ENCODE results near the gene SFXN1. TPM values are rescaled to one million over a fixed set of nuclear protein-coding genes. Genes with fewer than 3 reads are reported as not detected.

The SFXN1 gene
- total and polyA plus RNA-seq, 2 experiments from 2014 or later: 50.3 to 96.4 TPM

DNA sequence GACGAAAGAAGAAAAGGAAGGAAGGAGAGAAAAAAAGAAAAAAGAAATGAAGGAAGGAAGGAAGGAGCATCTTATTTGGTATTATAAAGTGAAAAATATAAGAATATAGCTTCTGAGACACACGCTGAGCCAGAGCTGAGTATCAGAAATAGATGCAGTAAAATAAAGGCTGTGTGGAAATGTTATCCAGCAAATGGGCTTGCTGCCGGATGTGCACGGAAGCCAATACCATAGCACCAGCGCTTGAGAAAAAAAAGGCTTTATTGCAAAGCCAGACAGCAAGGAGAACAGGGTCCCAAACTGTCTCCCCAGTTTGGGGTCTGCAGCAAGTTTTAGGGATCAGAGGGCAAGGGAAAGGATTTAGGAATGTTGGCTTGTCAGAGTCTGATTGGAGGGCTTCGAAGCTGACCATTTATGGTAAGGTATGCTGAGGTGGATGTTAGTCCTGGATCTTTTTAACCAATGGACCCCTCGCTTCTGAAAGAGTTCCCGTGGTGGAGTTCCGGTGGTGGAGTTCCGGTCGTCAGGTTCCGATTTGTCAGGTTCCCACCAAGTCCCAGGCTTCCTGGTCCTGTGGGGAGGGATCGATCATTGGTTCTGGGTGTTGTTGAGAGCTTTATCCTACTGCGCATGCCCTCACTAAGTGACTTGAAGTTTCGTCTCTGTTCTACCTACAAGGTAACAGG lies 70.4 kb downstream of the SFXN1 start:
- no peaks in the 10 kb centered on the region for H3K4me1 ChIP-seq (ENCODE audit: insufficient read depth)
- no peaks in the 10 kb centered on the region for H4K20me1 ChIP-seq (ENCODE audit: insufficient read depth)
- TF ChIP-seq EZH2phosphoT487 (IDR thresholded peaks at IDR 0.05; ENCODE audit: insufficient read depth, low read depth): no peak
- H3K79me2 ChIP-seq (ENCODE audit: insufficient read depth): no peaks in the 10 kb centered on the region
- no peak overlapping the region for H3K4me2 ChIP-seq (ENCODE audit: unreplicated experiment)
- peaks cover 24% of the 10 kb centered on the region for H3K27me3 ChIP-seq (replicated peaks; ENCODE audit: insufficient read depth)
- H3K9ac ChIP-seq: no peak overlapping the region
- H3K9me2 ChIP-seq (ENCODE audit: insufficient read depth): no peaks in the 10 kb centered on the region
- no peak overlapping the region for H2AFZ ChIP-seq
- H3F3A ChIP-seq (ENCODE audit: insufficient read depth): no peaks in the 10 kb centered on the region
- no peaks in the 10 kb centered on the region for H3K36me3 ChIP-seq (ENCODE audit: low read depth)
- 39 to 40% methylated on average over 15 of the region's 15 CpGs for WGBS, 2 experiments (ENCODE audit: low coverage in 1 of 2, low lambda C conversion rate in 2 of 2, missing lambda C conversion rate in 2 of 2)
- no peaks in the 10 kb centered on the region for H3K9me3 ChIP-seq (ENCODE audit: low read depth)
- in situ Hi-C loops (cut with MboI): no loop called here
- H3K27ac ChIP-seq: no peak overlapping the region
- no peak for DNase-seq
- H3K4me3 ChIP-seq: no peak overlapping the region

DNA sequence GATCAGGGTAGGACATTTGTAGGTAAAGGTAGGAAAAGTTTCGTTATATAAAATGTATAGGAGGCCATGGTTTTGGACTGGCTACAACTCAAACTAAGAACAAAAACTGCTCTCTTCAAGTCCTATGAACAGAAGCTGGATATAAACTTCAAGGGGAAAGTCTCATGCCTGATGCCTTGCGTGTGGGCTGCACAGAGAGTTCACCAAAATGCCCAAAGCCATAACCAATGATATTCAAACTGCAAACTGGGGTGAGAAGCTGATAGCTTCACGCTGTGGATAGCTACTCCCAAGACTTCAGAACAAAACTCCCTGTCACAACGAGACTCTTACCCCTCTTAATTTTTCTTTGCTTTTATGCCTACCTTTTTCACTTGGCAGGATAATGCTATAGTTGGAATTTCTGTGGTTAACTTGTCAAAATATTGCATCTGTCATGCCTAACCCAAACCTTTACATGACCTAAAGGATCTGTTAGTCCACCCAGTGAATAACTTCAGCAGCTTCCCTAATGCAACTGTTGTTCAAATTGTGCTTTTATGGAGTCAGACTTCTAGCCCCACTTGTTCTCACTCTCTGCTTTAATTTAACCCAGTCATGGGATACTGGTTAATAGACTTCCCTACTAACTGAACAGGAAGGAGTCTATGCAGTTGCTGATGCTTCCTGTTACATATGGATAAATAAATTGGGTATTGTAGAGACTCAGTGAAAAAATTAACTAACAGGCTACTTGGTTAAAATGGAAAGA lies 71.9 kb downstream of the SFXN1 start:
- H3K79me2 ChIP-seq (ENCODE audit: insufficient read depth): no peaks in the 10 kb centered on the region
- no peak overlapping the region for H3K4me3 ChIP-seq
- H3K9me2 ChIP-seq (ENCODE audit: insufficient read depth): no peaks in the 10 kb centered on the region
- whole genome bisulfite sequencing, 2 experiments (ENCODE audit: low coverage in 1 of 2, low lambda C conversion rate in 2 of 2, missing lambda C conversion rate in 2 of 2): 4 to 10% methylated on average over 4 of the region's 4 CpGs
- H4K20me1 ChIP-seq (ENCODE audit: insufficient read depth): no peaks in the 10 kb centered on the region
- no peak overlapping the region for H3K27ac ChIP-seq
- peaks cover 24% of the 10 kb centered on the region for H3K27me3 ChIP-seq (replicated peaks; ENCODE audit: insufficient read depth)
- no peak overlapping the region for H2AFZ ChIP-seq
- H3K4me1 ChIP-seq (ENCODE audit: insufficient read depth): no peaks in the 10 kb centered on the region
- H3K4me2 ChIP-seq (ENCODE audit: unreplicated experiment): no peak overlapping the region
- H3K9me3 ChIP-seq (ENCODE audit: low read depth): no peaks in the 10 kb centered on the region
- TF ChIP-seq EZH2phosphoT487 (IDR thresholded peaks at IDR 0.05; ENCODE audit: insufficient read depth, low read depth): no peak
- no peak for TF ChIP-seq EZH2 (IDR thresholded peaks at IDR 0.05; ENCODE audit: insufficient read depth, poor library complexity, severe bottlenecking)
- no peak for DNase-seq
- no peaks in the 10 kb centered on the region for H3F3A ChIP-seq (ENCODE audit: insufficient read depth)
- no peak overlapping the region for H3K9ac ChIP-seq
- in situ Hi-C loops (cut with MboI): no loop called here
- H3K36me3 ChIP-seq (ENCODE audit: low read depth): no peaks in the 10 kb centered on the region

DNA sequence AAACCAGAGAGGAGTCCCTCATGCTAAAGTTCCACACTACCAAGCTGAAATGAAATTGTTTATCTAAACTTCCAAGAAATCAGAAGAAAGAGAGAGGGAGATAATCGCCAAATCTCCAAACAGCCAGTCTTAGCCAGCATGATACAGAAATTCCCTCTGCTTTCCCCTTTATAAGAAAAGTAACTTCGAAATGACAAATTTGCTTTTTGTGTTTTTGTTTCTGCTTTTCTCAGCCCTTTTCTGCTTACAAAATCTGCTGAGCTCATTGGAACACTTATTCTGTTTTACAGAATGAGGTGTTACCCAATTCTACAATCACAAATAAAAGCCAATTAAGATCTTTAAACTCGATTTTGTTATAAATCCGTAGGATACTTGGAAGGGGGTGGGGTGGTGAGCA lies 72.9 kb downstream of the SFXN1 start:
- no peak overlapping the region for H3K9ac ChIP-seq
- no peaks in the 10 kb centered on the region for H3K79me2 ChIP-seq (ENCODE audit: insufficient read depth)
- H3K4me1 ChIP-seq (ENCODE audit: insufficient read depth): no peaks in the 10 kb centered on the region
- no peak for TF ChIP-seq EZH2 (IDR thresholded peaks at IDR 0.05; ENCODE audit: insufficient read depth, poor library complexity, severe bottlenecking)
- no peak for TF ChIP-seq EZH2phosphoT487 (IDR thresholded peaks at IDR 0.05; ENCODE audit: insufficient read depth, low read depth)
- in situ Hi-C loops (cut with MboI): no loop called here
- no peak overlapping the region for H3K4me3 ChIP-seq
- DNase-seq: no peak
- H3K27ac ChIP-seq: no peak overlapping the region
- H2AFZ ChIP-seq: no peak overlapping the region
- H3K9me2 ChIP-seq (ENCODE audit: insufficient read depth): no peaks in the 10 kb centered on the region
- H3K4me2 ChIP-seq (ENCODE audit: unreplicated experiment): no peak overlapping the region
- 16 to 18% methylated on average over 4 of the region's 4 CpGs for WGBS, 2 experiments (ENCODE audit: low coverage in 1 of 2, low lambda C conversion rate in 2 of 2, missing lambda C conversion rate in 2 of 2)
- no peaks in the 10 kb centered on the region for H4K20me1 ChIP-seq (ENCODE audit: insufficient read depth)
- no peaks in the 10 kb centered on the region for H3K9me3 ChIP-seq (ENCODE audit: low read depth)
- H3K27me3 ChIP-seq (replicated peaks; ENCODE audit: insufficient read depth): peaks cover 24% of the 10 kb centered on the region
- no peaks in the 10 kb centered on the region for H3F3A ChIP-seq (ENCODE audit: insufficient read depth)
- no peaks in the 10 kb centered on the region for H3K36me3 ChIP-seq (ENCODE audit: low read depth)

DNA sequence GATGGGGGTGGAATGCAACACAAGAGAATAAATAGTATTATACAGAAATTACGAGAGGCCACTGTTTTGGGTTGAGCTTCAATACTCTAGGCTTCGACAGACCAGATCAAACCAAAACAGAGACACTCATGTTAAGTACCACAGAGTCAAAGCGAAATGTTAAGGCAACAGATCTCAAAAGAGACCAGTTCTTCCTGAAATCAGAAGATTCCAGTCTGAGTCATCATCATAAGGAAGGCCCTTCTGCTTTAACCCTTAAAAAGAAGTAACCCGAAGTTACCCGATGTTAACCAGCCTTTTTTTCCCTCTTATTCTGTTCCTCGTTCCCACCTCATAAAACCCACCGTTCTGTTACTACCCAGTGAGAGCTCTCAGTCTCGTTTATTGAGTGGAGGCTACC lies 75.9 kb downstream of the SFXN1 start:
- no peaks in the 10 kb centered on the region for H3K36me3 ChIP-seq (ENCODE audit: low read depth)
- H3K4me3 ChIP-seq: no peak overlapping the region
- no peaks in the 10 kb centered on the region for H3F3A ChIP-seq (ENCODE audit: insufficient read depth)
- H4K20me1 ChIP-seq (ENCODE audit: insufficient read depth): no peaks in the 10 kb centered on the region
- DNase-seq: no peak
- 29 to 32% methylated on average over 8 of the region's 8 CpGs for WGBS, 2 experiments (ENCODE audit: low coverage in 1 of 2, low lambda C conversion rate in 2 of 2, missing lambda C conversion rate in 2 of 2)
- no peaks in the 10 kb centered on the region for H3K27me3 ChIP-seq (replicated peaks; ENCODE audit: insufficient read depth)
- H2AFZ ChIP-seq: no peak overlapping the region
- H3K79me2 ChIP-seq (ENCODE audit: insufficient read depth): no peaks in the 10 kb centered on the region
- no peak overlapping the region for H3K4me2 ChIP-seq (ENCODE audit: unreplicated experiment)
- in situ Hi-C loops (cut with MboI): no loop called here
- H3K4me1 ChIP-seq (ENCODE audit: insufficient read depth): no peaks in the 10 kb centered on the region
- no peaks in the 10 kb centered on the region for H3K9me3 ChIP-seq (ENCODE audit: low read depth)
- no peak overlapping the region for H3K9ac ChIP-seq
- no peaks in the 10 kb centered on the region for H3K9me2 ChIP-seq (ENCODE audit: insufficient read depth)
- no peak overlapping the region for H3K27ac ChIP-seq
- no peak for TF ChIP-seq EZH2phosphoT487 (IDR thresholded peaks at IDR 0.05; ENCODE audit: insufficient read depth, low read depth)
- TF ChIP-seq EZH2 (IDR thresholded peaks at IDR 0.05; ENCODE audit: insufficient read depth, poor library complexity, severe bottlenecking): no peak
